Left colon (tissue), 2 donors: ENCODE results near the gene ACADVL. TPM values are rescaled to one million over a fixed set of nuclear protein-coding genes. Genes with fewer than 3 reads are reported as not detected.
"Not testable (repeated sequence)": the region's sequence is repeated elsewhere in the genome, so short reads cannot be mapped to it uniquely, and the experiment has no call there.

Source experiments
- ATAC-seq: fragments of 200-7000 bp; cut with Tn5 transposase; one replicate; pipeline ENCODE4 v1.9.1; 2020; ENCODE audit warnings: mild to moderate bottlenecking, moderate library complexity
- DNase-seq, 2 donors: peaks; one replicate each; pipeline ENCODE4 v3.0.0-alpha.2; 2020
- intact Hi-C, 2 donors: fragments of 100-400 bp; cut with DNase I in 1 of 2; cut with micrococcal nuclease in 1 of 2; formaldehyde crosslinking; loops; one replicate each; pipeline versions ENCODE4 v1.11.2 to v1.14.0; 2022; cut with DNase I, micrococcal nuclease
- long read RNA-seq: library from polyadenylated mRNA; unstranded; transcript quantifications from one replicate; pipeline ENCODE4 v2.0.0, GENCODE V29; 2021
- total RNA-seq, 2 donors: library from RNA; stranded (reverse); fragmentation: NEBNext Ultra II Directional; extraction: Animal tissue kit (Norgen Biotek cat#: 25700); gene quantifications; one replicate each; pipeline ENCODE4 v1.2.1, GENCODE V29; 2021
- donor health status: DM: no; HTN: no; CAD: no.
- donor health status: DM: yes; HTN: yes; CAD: no.

ACADVL gene
- total RNA-seq: 1,000 to 10,000 TPM in 1 of 2 donors, 100 to 1,000 TPM in 1; 784 to 1,134 TPM
- long read RNA-seq, transcript ACADVL-201 (19 exons, 2,352 nt): minor isoform, 162 of 1,965 reads
- long read RNA-seq, transcript ACADVL-202 (19 exons, 2,191 nt): minor isoform, 8 of 1,965 reads
- long read RNA-seq, transcript ACADVL-203 (20 exons, 2,323 nt): major isoform, 1,019 of 1,965 reads
- long read RNA-seq, partial matches to known transcripts: 445 of 1,965 reads
- long read RNA-seq, other reads (novel, unspliced or antisense): 321 of 1,965 reads

- ATAC-seq: peak; percentile 69
- peak; percentile 92 for DNase-seq
- intact Hi-C loops: no loop called here
Measured at GRCh38 chr17:7219812-7220592, at the start of gene ACADVL, which contains the start of gene DLG4. TSS of gene ACADVL (plus strand) at chr17:7219938. CDS start at chr17:7219985, 47 bp downstream. TSS of gene DLG4 (minus strand) at chr17:7219836.

GRCh38 chr17:7172522-7173191, 47.1 kb upstream of the ACADVL start:
- intact Hi-C loops, DNase-seq, ATAC-seq: not testable (repeated sequence)

- intact Hi-C loops: no loop called here
- DNase-seq (peak; percentile 62 to 69), ATAC-seq (peak; percentile 69)
Measured at GRCh38 chr17:7173687-7174602, 45.8 kb upstream of the ACADVL start.

- ATAC-seq (no peak), DNase-seq (no peak)
- intact Hi-C loops: loop anchor here in 1 of 2 donors (5.0 kb wide), 1 partner anchor 127 kb away; no protein-coding TSS in a partner anchor
Measured at GRCh38 chr17:7174603-7175326, 45.0 kb upstream of the ACADVL start.

- no peak for DNase-seq
- ATAC-seq: no peak
Measured at GRCh38 chr17:7175330-7175733, 44.4 kb upstream of the ACADVL start.

GRCh38 chr17:7176107-7176840, 43.5 kb upstream of the ACADVL start:
- intact Hi-C loops: loop anchor here in 1 of 2 donors (5.0 kb wide), 1 partner anchor 129 kb away; no protein-coding TSS in a partner anchor
- DNase-seq (no peak), ATAC-seq (no peak)

More at GRCh38 chr17:7175330-7175733, 44.4 kb upstream of the ACADVL start:
- intact Hi-C loops: loop anchor here in 1 of 2 donors (5.0 kb wide), 1 partner anchor 128 kb away; no protein-coding TSS in a partner anchor

GRCh38 chr17:7176841-7177190, 42.9 kb upstream of the ACADVL start:
- ATAC-seq (peak; percentile 10), DNase-seq (no peak)
- intact Hi-C loops: loop anchor here in 1 of 2 donors (5.0 kb wide), 1 partner anchor 130 kb away; no protein-coding TSS in a partner anchor

- ATAC-seq: peak; percentile 81
- intact Hi-C loops: loop anchor here in 1 of 2 donors (5.0 kb wide), 1 partner anchor 130 kb away; no protein-coding TSS in a partner anchor
- peak; percentile 56 to 73 for DNase-seq
Measured at GRCh38 chr17:7177191-7177953, 42.4 kb upstream of the ACADVL start.

GRCh38 chr17:7177954-7178477, 41.7 kb upstream of the ACADVL start:
- intact Hi-C loops: loop anchor here in 1 of 2 donors (5.0 kb wide), 1 partner anchor 131 kb away; no protein-coding TSS in a partner anchor
- DNase-seq: no peak
- peak; percentile 49 for ATAC-seq

- DNase-seq (no peak), ATAC-seq (no peak)
- intact Hi-C loops: loop anchor here in 1 of 2 donors (5.0 kb wide), 1 partner anchor 132 kb away; no protein-coding TSS in a partner anchor
Measured at GRCh38 chr17:7178973-7179316, 40.8 kb upstream of the ACADVL start.

- ATAC-seq (no peak), DNase-seq (no peak)
- intact Hi-C loops: loop anchor here in 1 of 2 donors (5.0 kb wide), 1 partner anchor 132 kb away; no protein-coding TSS in a partner anchor
Measured at GRCh38 chr17:7179317-7180254, 40.2 kb upstream of the ACADVL start, which contains the start of gene ASGR1. TSS of gene ASGR1 (minus strand) at chr17:7179370. CDS start at chr17:7178563, 807 bp downstream.

- intact Hi-C loops, ATAC-seq, DNase-seq: not testable (repeated sequence)
Measured at GRCh38 chr17:7182101-7182500, 37.6 kb upstream of the ACADVL start.

GRCh38 chr17:7183433-7184090, 36.2 kb upstream of the ACADVL start:
- intact Hi-C loops: no loop called here
- no peak for DNase-seq
- ATAC-seq: peak; percentile 49

- ATAC-seq (peak; percentile 95), DNase-seq (peak; percentile 76 to 87)
- intact Hi-C loops: no loop called here
Measured at GRCh38 chr17:7184091-7184488, 35.6 kb upstream of the ACADVL start.
